GM19324 (cell line): ENCODE results near the gene GNPTAB.

ENCODE experiments used
- ATAC-seq: cut with Tn5 transposase; IDR thresholded peaks from one replicate; pipeline ENCODE4 v1.9.1; 2021; ENCODE audit warnings: mild to moderate bottlenecking, moderate library complexity; ENCODE audit not compliant: unreplicated experiment, low FRiP score

GNPTAB gene

DNA sequence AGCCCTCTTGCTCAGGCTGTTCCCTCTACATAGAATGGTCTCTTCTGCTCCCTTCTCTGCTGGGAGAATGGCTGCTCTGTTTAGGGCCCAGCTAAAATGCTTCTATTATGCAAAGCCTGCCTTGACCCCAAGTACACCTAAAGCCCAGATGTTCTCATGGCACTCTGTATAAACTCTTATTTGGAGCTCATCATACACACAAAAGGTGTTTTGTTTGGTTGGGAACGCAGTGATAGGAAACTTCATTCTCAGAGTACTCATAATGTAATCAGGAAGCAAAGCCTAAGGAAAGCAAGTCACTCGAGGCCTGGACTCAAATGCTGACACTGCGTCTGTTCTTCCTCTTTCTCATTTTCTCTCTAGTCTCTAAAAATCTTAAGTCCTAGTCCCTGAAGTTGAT, 53.3 kb downstream of the GNPTAB start:
- ATAC-seq, result no peak

DNA sequence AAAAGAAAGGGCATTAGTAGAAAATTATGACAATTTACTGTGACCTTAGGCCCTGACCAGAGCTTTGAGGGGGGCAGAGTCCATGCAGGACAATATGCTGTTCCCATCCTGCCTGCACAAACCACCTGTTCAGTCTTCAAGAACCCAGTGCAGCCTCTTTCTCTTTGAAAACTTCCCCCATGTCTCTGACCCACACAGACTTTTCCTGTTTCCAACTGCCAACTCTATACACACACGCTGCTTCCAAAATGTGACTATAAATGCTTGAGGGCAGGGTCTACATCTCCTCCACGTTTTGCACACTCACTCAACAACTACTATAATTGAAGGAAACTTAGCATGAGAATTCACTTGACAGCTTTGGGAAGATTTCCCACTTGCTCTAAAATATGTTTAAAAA, 54.9 kb downstream of the GNPTAB start:
- ATAC-seq, result no peak

DNA sequence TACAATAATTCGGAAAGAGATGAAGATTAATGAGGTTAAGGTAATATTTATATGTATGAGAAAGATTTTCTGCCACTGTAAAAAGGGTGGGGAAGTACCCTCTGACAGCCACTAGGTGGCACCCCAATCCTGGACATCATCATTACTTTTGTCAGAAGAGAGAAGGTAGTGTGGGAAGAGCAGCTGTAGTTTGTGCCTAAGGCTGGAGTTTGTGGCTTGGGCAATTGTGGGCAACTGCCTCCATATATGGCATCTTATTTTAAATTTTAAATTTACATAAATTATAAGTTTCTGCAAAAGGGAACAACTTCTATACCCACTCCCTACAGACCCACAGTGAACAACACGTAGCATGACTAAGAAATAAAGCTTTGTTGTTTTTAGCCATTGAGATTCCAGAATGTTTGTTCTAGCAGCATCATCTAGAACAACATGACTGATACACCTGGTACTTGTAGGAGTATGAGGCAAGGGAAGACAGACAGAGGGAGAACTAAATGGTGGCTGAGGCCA, 57.1 kb downstream of the GNPTAB start:
- peak; percentile 65 for ATAC-seq

DNA sequence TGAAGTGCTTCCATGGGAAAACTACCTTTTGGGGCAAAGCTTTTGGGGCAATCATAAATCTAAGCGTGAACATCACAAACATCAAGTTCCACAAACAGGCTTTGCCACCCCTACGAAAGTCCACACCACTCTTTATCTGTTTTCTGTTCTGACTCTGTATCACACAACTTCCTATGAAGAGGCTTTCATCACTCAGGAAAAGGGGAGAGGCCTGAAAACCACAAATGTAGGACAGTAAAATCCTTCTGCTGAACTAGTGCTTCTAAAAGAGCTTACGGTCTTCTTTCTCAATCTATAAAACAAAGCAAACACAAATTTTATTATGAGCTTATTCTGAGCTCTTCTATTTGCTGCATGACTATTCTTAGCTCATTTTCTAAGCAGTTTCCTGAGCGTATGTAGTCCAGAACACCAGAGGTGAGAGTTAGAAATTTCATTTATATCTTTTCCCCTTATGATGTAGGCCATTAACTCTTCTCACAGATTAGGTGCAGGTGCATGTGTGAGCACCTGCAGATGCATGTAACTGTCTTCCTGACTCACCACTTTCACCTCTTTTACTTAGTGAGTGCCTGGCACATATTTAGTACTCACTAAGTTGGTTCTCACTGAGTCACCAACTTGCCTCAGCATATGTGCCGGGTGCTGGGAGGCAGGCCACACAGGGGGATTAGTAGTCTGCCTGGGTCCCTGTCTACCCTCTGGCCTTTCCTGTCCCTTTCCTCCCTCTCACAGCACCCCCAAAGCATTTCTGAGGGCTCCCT, 58.6 kb downstream of the GNPTAB start:
- ATAC-seq, result no peak

DNA sequence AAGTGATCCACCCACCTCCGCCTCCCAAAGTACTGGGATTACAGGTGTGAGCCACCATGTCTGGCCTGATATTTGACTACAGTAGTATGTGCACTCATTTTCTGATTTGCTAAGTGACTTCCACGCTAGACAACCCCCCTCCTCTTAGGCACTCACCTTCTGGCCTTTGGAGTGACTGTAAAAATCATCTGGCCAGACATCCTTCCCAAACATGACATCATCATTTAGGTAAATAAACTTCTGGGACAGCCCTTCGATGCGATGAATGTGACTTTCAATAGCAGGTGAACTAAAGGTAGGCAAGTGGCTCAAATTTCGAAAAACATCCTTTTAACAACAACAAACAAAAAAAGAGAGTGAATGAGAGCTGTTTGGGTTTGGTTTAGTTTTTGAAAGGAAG, 60.9 kb downstream of the GNPTAB start:
- ATAC-seq, result no peak

DNA sequence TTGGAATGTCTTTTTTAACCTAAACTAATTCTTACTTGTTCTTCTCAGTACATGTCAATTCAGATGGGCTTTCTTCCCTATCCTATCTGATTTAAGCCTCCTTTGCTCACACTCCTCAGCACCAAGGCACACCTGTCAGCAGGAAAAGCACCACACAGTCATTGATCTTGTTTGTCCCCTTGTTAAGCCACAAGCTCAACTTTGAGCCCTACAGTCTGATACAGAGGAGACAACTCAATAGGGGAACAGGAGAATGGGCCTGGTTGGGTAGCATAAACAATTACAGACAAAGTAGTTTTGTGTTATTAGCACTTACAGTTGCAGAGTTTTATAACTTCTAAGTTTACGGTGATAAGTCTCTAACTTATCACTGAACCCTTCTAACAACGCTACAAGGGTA, 62.0 kb downstream of the GNPTAB start:
- ATAC-seq, result no peak

DNA sequence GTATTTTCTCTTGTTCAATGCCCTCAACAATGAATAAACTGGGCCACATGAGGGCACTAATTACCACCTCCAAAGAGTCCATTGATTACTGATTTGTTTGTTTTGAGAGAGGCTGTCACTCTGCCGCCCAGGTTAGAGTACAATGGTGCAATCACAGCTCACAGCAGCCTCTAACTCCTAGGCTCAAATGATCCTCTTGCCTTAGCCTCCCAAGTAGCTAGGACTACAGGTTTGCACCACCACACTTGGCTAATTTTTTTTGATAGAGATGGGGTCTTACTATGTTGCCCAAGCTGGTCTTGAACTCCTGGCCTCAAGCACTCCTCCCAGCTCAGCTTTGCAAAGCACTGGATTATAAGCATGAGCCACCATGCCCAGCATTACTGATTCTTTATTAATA, 63.2 kb downstream of the GNPTAB start:
- ATAC-seq, result no peak

DNA sequence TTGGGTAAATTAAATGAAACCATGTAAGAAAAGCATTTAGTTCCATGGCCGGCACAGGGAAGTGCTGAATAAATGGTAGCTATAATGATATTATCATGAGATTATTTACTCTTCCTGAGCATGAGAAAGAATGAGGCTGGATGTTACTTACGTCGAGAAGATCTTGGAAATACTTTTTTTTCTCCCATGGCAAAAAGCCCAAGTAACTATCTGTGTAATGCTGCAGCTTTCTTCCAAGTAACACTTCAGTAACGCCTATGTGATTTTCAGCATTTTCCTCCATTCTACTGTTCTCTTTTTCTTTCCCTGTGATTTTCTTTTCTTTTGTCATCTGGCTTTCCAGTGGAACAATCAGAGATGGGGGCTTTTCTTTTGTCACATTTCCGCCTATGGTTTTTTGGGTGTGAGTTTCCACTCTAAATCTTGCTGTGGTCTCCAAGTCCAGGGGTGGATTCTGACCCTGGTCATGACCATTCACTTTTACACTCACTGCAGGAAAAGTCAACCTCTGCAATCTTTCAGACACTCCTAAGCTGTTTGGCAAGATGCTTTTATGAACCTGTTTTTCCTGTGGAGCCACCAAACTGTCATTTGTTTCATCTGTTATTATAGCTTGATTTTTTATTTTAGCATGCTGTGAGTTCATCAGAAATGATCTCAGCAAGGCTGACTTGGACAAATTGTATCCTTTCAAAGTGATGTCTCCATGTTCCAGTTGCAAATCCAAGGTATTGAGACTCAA, 66.5 kb downstream of the GNPTAB start:
- ATAC-seq, result no peak

DNA sequence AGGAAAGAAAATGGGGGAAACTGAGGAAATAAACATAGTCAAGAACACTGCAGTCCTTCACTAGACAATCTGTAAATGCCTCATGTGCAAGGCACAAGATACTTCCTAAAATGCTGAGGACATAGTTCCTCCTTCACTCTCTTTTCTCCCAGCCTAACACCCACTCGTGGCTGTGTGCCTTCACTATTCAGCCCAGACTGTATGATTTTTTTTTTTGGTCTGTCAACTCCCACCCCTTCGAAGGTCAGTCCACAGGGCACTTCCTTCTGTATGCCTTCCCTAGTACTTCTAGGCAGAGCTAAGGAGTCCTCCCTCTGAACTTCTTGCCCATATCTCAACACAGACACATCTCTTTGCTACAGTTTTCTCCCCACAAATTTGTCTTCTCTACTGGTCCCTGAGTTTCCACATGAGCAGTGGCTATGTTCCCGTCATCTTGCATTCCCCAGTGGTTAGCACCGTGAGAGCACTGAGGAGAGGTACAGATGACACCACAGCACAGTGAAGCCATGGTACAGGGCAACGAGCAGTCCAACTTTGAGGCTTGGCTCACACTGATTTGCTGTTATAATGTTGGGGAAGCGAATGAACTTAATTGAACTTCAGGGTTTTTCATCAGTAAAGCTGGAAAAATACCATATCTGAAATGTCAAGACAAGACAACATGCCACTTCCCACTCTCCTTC, 67.4 kb downstream of the GNPTAB start:
- no peak for ATAC-seq

DNA sequence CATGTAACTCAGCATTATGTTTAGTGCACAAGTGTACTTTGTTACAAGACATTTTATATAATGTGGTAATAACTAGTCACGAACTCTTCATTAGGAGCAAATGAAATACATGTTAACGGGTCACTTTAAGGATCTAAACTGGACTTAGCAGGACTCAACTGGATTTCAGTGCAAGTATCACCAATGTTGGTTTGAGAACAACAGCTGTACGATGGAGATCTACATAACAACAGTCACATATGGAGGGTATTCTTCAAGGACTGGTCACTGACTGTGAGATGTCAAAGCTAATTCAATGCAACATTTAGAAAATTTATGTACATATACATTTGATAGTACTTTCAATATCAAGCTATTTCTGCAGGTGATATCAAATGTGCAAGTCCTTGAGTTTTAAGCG, 69.0 kb downstream of the GNPTAB start:
- ATAC-seq, result no peak

DNA sequence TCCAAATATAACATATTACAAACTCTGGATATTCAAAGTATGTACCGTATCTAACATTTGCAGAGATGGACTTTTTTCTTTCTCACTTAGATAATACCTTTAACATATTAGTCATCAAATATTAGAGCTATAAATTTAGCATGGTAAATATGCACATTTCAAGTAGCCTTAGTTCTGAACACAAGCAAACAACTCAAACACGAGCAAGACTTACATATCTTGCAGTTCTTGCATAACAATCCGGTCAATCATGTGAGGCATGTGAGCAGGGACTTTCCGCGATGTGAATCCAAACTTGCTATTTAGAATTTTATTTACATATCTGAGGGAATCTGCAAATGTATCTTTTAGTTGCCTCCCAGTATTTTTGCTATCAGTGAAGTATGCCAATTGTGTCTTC, 69.4 kb downstream of the GNPTAB start:
- no peak for ATAC-seq

DNA sequence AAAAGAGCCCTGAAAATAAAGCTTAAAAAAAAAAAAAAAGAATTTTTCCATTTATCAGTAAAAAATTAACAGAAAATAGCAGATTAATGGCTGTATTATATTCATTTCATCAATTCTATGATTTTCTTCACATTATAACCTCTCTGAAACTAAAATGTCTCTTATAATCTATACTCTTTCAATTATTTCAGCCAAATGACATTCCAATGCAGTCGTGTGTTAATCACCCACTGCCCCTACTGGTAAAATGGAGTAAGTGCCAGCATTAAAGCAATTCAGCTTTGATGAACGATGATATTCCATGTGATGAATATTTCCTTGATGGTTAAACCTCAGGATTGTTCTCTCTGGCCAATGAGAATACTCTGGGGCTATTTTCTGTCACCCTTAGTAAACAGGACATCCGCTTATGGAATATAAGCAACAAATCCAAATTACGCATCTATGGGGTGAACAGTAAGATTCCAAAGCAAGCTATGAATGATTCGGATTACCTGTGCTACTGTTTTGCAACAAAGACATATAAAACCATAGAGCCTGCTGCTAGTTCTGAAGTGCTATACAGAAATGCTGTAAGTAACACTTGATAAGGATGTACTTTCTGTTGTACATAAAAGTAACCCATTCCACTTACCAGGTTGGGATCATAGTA, 71.2 kb downstream of the GNPTAB start:
- ATAC-seq, result no peak

DNA sequence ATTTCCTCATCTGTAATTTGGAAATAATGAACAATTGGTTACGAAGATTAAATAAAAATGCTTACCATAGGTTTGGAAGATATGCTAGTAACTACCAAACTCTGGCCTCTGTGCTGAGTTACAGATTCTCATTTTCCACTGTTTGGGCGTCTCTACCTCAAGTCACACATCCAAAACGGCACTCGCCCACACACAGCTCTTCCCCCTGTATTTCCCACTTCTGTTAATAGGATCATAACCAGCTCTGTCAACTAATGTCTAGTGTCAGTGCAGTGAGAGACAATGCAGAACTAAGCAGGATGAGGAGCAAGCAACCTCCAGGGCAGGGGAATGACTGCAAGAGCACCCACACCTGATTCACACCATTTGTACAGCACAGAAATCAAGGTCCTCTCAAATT, 80.6 kb downstream of the GNPTAB start:
- ATAC-seq, result no peak

DNA sequence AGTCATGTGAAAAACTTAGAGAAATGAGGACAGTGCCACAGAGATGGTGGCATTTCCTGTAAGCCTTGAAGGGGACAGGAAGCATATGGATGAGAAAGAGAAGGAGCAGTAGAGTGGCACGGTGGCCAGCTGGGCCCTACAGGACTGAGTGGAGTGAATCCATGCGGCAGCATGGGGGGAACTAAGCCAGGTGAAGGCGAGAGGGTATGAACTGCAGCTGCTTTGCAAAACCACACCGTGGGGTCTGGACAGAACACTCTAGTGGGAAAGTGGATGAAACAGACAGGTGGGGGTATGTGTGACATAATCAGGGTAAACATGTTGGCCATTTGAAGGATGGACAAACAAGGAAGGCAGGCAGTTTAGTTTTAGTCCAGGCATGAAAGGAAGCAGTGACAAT, 81.1 kb downstream of the GNPTAB start:
- no peak for ATAC-seq

DNA sequence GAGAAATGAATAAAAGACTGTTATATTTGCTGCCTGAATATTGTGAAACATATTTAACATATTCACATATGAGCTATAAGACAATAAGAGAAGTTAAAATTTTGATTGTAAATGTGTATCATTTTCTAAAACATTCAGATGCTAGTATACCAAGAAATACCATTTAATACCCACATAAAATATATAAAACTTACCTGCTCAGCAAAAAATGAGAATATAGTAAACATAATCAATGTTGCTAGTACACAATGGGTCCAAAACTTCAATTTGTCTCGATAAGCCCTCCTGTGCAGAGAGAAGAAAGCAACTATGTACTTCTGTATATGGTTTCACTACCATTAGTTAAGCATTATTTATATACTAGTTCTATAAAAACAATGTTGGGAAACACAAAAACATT, 81.9 kb downstream of the GNPTAB start:
- no peak for ATAC-seq

DNA sequence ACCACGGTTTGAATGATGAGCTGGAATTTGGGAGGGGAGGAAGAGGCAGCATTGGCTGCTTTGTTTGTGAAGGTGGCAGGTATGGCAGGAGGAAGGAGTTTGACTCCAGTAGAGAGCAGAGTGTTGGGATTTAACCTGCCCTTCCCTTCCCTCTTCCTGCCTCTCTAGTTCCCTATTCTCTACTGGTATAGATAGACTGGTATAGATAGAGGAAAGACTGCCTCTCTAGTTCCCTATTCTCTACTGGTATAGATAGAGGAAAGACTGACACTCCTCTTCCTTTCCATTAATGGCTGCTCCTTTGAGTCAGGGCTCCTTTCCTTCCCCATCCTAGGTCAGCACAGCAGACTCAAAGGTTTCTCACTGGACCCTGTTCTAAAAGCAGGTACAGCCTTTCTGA, 83.1 kb downstream of the GNPTAB start:
- ATAC-seq, result no peak

DNA sequence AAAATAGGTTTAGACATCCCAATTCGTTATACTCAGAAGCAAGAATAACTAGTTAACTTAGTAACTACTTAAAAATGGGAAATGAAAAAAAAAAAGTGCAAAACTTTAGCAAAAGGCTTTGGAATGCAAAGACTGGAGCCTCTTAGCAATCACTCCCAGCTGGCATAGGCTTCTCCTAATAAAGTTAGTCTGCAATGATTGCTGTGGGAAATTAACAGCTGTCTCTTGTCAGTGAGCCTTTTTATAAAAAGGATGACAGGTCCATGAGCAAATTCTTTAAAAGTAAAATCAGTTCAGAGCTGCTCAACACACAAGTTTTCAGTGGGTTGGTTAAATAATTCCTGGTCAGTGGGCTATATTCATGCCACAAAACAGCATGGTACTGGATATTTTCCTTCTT, 84.1 kb downstream of the GNPTAB start:
- no peak for ATAC-seq

DNA sequence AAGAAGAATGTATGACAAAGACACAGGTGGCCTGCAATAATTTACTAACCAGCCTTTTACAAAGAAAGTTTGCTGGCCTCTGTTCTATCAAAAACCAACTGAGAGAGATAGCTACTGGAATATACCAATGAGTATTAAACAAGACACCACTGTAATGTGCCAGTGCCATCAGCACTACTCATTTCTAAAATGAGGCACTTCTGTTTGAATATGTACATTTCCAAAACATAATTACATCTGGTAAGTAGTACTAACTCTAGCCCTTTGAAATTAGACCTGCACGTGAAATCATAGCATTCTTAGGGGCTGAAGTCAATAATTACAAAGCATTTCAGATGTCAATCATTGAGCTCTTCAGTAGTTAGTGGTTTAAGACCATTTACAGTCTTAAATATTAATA, 84.6 kb downstream of the GNPTAB start:
- ATAC-seq, result no peak

DNA sequence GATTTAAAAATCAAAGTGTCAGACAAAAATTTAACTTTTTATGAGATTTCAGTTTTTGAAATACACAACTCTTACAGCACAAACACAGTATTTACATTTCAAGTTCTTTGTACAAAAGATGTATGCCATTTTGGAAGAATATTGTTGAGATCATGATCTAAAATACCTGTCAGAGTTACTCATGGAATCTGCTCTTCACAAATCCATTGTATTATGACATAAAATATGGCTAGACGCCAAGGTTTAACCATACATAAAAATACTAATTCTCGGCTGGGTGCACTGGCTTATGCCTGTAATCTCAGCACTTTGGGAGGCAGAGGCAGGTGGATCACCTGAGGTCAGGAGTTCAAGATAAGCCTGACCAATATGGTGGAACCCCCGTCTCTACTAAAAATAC, 85.3 kb downstream of the GNPTAB start:
- no peak for ATAC-seq

DNA sequence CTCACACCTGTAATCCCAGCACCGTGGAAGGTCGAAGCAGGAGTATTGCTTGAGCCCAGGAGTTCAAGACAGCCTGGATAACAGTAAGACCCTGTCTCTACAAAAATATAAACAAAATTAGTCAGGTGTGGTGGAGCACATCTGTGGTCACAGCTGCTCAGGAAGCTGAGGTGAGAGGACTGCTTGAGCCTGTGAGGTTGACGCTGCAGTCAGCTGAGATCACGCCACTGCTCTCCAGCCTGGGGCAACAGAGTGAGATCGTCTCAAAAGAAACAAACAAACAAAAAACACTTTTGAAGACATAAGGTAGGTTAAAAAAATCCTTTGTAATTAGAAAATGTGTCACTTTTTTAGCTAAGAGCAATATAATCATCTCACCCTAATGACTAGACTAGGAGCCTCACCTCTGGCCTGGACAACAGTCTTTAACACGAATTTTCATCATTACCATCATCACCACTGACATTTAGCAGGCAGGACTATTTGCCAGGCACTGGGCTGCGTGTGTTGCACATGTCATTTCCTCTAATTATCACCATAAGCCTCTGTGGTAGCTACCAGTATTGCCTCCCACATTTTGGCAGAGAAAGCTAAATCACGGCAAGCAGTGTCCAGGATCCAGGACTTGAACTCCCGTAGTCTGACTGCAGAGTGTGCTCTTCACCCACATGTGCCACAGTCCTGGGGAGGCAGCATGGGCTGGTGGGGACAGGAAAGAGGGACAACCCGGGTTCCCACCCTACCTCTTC, 86.9 kb downstream of the GNPTAB start:
- peak; percentile 96 for ATAC-seq
